ENCODE data around the gene TUBAL3.

Gene TUBAL3

GRCh38 chr10:5373891-5374611 lies 30.6 kb downstream of the TUBAL3 start:
- no peak for DNase-seq (ENCODE audit: low spot score)
- TF ChIP-seq CTCF (IDR thresholded peaks at IDR 0.05; ENCODE audit: borderline replicate concordance, control extremely low read depth, extremely low read depth, insufficient read depth, missing control alignments) = no peak
- in situ Hi-C loops (cut with MboI; ENCODE audit: low sequenced_read_pairs, unreplicated experiment) = no loop called here

- DNase-seq (ENCODE audit: low spot score) = no peak
- in situ Hi-C loops (cut with MboI; ENCODE audit: low sequenced_read_pairs, unreplicated experiment) = no loop called here
- TF ChIP-seq CTCF (IDR thresholded peaks at IDR 0.05; ENCODE audit: borderline replicate concordance, control extremely low read depth, extremely low read depth, insufficient read depth, missing control alignments) = no peak
Measured at GRCh38 chr10:5373307-5373706, 31.3 kb downstream of the TUBAL3 start.

GRCh38 chr10:5370493-5371352 lies 33.9 kb downstream of the TUBAL3 start:
- no peak for DNase-seq (ENCODE audit: low spot score)
- no peak for TF ChIP-seq CTCF (IDR thresholded peaks at IDR 0.05; ENCODE audit: borderline replicate concordance, control extremely low read depth, extremely low read depth, insufficient read depth, missing control alignments)
- in situ Hi-C loops (cut with MboI; ENCODE audit: low sequenced_read_pairs, unreplicated experiment) = no loop called here

GRCh38 chr10:5369362-5370158 lies 35.1 kb downstream of the TUBAL3 start:
- in situ Hi-C loops (cut with MboI; ENCODE audit: low sequenced_read_pairs, unreplicated experiment) = no loop called here
- TF ChIP-seq CTCF (IDR thresholded peaks at IDR 0.05; ENCODE audit: borderline replicate concordance, control extremely low read depth, extremely low read depth, insufficient read depth, missing control alignments) = no peak

GRCh38 chr10:5365928-5366327 lies 38.7 kb downstream of the TUBAL3 start:
- TF ChIP-seq CTCF (IDR thresholded peaks at IDR 0.05; ENCODE audit: borderline replicate concordance, control extremely low read depth, extremely low read depth, insufficient read depth, missing control alignments) = no peak
- no peak for DNase-seq (ENCODE audit: low spot score)
- in situ Hi-C loops (cut with MboI; ENCODE audit: low sequenced_read_pairs, unreplicated experiment) = no loop called here

More at GRCh38 chr10:5369362-5370158, 35.1 kb downstream of the TUBAL3 start:
- DNase-seq (ENCODE audit: low spot score) = no peak

GRCh38 chr10:5364890-5365338 lies 39.7 kb downstream of the TUBAL3 start, which contains the start of gene UCN3:
TSS of gene UCN3 (plus strand) at chr10:5364966. CDS start at chr10:5373721, 8,755 bp downstream.
- in situ Hi-C loops (cut with MboI; ENCODE audit: low sequenced_read_pairs, unreplicated experiment) = no loop called here
- no peak for TF ChIP-seq CTCF (IDR thresholded peaks at IDR 0.05; ENCODE audit: borderline replicate concordance, control extremely low read depth, extremely low read depth, insufficient read depth, missing control alignments)
- DNase-seq (ENCODE audit: low spot score) = no peak
